HG02623 (cell line): ENCODE data around the gene CACNG1.

Experiments used
- ATAC-seq: cut with Tn5 transposase; IDR thresholded peaks from one replicate; pipeline ENCODE4 v1.9.1; 2021; ENCODE audit warnings: moderate library complexity; ENCODE audit not compliant: unreplicated experiment

Gene CACNG1, protein sequence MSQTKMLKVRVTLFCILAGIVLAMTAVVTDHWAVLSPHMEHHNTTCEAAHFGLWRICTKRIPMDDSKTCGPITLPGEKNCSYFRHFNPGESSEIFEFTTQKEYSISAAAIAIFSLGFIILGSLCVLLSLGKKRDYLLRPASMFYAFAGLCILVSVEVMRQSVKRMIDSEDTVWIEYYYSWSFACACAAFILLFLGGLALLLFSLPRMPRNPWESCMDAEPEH

GRCh38 chr17:67044016-67044772 lies at the start of gene CACNG1:
TSS of gene CACNG1 (plus strand) at chr17:67044554. CDS start at chr17:67044661, 107 bp downstream.
- ATAC-seq, result no peak

GRCh38 chr17:66994930-66995535 lies 49.3 kb upstream of the CACNG1 start:
- no peak for ATAC-seq

- no peak for ATAC-seq
These were observed 48.4 kb upstream of the CACNG1 start for GRCh38 chr17:66995944-66996343.

DNA sequence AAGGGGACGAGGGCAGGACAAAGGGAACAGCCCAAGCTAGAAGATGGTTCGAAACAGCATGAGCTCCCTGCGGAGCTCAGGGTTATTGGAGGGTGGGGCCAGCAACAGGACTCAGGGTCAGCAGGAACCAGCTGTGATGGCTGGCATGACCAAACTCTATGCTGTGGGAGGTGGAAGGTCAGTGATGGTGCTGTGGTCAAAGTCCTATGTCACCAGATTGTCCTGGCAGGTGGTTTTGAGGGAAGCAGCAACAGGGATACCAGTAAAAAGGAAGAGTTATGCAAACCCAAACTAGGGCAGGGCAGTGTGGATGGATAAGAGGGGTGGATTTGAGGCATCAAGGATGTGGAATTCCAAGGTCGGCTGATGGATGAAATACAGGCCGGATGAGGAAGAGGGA lies 47.4 kb upstream of the CACNG1 start:
- ATAC-seq, result no peak

DNA sequence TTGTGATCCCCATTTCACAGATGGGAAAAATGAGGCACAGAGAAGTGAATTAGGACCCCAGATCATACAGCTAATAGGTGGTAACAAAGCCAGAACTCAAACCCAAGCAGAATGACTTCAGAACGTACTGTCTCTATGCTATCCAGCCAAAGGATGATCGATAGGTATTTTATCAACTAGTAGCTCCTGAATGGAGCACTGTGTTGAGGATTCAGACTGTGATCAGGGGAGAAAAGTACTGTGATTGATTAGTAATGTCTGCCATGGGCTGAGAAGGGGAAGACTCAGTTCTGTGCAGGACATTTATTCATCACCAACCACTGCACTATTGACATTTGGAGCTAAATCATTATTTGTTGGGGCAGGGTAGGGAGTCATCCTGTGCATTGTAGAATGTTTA lies 41.1 kb upstream of the CACNG1 start:
- ATAC-seq, result no peak

GRCh38 chr17:67004181-67004580 lies 40.2 kb upstream of the CACNG1 start:
- ATAC-seq, result no peak

- no peak for ATAC-seq
These were observed 37.1 kb upstream of the CACNG1 start for GRCh38 chr17:67007266-67007665.

DNA sequence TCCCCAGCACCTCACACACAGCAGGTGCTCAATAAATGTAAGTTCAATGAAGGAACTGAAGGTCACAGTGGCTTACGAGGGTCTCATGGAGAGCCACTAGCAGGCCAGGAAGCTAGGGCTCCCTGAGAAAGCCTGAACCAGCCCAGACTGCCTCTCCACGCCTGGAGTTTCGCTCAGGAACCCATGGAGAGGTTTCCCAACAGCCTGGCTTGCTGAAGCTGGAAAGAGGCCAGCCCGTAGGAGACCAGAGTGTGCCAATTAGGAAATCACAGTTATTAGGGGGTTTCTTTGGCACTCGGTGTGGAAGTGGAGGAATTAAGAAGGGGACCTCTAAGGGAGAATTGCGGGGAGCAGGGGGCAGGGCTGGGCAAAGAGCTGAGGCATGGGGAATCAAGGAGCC lies 36.3 kb upstream of the CACNG1 start:
- ATAC-seq, result no peak

DNA sequence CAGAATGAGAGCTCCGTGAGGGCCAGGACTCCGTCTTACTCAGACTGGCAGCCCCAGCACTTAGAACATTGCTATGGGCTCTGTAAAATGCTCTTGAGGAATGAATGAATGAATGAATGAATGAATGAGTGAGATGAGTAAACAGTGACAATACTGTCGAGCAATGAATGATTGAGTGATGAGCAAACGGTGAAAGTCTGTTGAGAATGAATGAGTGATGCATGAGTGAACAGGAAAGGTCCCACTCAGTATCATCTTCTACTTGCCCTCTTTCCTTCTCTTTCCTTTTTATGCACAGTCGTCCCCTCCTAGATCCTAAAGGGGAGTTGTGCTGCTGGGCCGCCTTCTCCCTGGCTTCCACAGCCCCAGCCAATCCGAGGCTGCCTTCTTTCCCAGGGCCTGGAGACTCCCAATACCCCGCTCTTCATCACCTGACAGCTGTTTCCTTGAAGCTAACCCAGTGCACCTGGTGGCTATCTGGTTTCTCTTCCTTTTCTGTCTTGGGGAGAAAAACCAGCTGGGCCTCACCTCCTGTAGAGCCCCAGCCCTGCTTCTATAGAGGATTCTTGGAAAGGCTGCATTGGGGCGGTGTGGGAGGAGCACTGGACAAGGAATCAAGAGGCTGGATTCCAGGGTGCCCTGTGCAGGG lies 32.7 kb upstream of the CACNG1 start:
- ATAC-seq, result no peak

- no peak for ATAC-seq
These were observed 30.5 kb upstream of the CACNG1 start for GRCh38 chr17:67013891-67014290.

GRCh38 chr17:67015001-67015400 lies 29.4 kb upstream of the CACNG1 start:
- ATAC-seq, result no peak

GRCh38 chr17:67016039-67016762 lies 28.2 kb upstream of the CACNG1 start:
- ATAC-seq, result no peak

DNA sequence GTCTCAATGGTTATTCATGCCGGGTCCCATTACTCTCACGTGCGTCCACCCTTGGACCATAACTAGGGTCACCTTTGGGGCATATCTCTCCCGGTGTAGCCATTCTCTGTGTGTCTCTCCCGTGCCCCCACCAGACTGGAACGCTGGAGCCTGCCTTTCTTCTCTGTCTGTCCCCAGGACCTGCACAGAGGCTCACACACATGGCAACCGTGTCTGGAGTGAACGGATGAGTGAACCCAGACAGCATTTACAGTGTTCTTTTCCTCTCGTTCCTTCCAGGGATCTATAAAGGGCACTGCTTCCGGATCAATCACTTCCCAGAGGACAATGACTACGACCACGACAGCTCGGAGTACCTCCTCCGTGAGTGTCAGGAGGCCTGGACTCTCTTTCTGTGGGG lies 26.4 kb upstream of the CACNG1 start:
- ATAC-seq, result no peak

DNA sequence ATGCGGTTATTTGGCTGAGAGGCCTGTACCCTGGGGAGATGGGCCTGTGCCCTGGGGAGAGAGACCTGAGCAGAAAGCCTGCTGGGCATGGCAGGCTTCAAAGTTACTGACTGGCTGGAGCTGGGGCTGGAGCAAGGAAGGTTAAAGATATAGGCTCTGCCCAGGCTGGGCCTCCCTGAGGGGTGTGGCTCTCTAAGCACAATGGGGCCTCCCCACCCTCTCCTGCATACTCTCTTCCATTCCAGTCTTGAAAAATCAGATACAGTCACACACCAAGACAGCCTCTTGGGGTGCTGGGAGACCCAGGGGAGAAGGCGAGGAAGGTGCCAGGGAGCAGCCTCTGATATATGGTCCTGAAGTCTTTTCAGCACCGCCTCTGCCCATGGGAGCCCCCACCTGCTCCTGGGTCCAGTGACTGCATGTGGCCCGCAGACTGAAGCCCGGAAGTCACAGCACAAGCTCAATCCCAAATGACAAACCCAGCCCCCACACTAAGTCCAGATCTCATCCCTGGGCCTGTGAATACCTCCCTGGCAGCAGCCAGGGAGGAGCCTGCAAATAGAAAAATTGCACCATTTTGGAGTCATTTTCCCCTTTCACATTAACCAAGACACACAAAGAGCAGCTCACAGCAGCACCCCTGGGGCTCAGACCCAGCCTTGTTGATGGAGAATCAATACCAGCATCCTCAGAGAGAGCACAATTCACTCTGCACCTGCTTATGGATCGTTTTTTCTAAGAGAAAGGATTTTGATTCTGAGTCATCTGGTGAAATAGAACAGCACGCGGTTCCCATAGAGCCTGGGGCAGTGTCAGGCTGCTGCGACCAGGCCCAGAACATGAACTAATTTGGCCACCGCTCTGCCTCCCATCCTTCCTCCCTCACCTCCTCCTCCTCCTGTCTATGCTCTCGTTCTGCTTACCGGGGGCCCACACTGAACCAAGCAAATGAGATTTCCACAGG lies 25.6 kb upstream of the CACNG1 start:
- no peak for ATAC-seq

- no peak for ATAC-seq
These were observed 24.5 kb upstream of the CACNG1 start for GRCh38 chr17:67019809-67020208.

GRCh38 chr17:67020293-67020766 lies 24.0 kb upstream of the CACNG1 start:
- ATAC-seq, result no peak

DNA sequence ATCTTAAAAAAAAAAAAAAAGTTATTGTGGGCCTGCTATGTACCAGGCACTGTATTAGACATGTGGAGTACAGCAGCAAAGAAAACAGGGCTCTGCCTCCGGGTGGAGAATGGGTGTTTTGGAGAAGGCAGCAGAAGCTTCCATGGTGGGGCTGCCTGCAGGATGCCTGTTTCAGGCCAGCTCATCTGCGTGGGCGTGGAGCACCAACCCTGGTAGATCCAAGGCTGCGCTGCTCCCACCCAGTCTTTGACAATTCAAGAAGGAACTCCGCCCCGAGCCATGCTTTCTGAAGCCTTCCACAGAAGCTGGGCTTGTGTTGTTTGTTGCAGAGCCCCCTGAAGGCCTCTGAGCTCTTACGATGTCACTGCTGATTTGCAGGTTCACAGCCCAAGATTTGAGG lies 23.2 kb upstream of the CACNG1 start:
- no peak for ATAC-seq

GRCh38 chr17:67021743-67022450 lies 22.5 kb upstream of the CACNG1 start:
- no peak for ATAC-seq

GRCh38 chr17:67022451-67022810 lies 21.9 kb upstream of the CACNG1 start:
- no peak for ATAC-seq
